IMR-90 (cell line): ENCODE data around the gene LIMS1.

Source experiments
- CEBPB ChIP-seq: IDR thresholded peaks from 2 replicates; pipeline ENCODE4 v1.6.1; 2012; ENCODE audit warnings: low read depth, low read length, improper control_type of control experiment
- CTCF ChIP-seq: conservative IDR thresholded peaks from 2 replicates; pipeline ENCODE4 v1.5.1; 2012; ENCODE audit warnings: mild to moderate bottlenecking, low read depth, low read length, improper control_type of control experiment
- ELK1 ChIP-seq: fragments of 150-350 bp; IDR thresholded peaks from 2 replicates; pipeline ENCODE4 v1.6.1; 2016; ENCODE audit warnings: low read depth, mild to moderate bottlenecking, low read length, moderate library complexity, borderline replicate concordance
- POLR2A ChIP-seq: IDR thresholded peaks from 2 replicates; pipeline ENCODE4 v1.6.1; 2012; ENCODE audit warnings: mild to moderate bottlenecking, low read depth, low read length
- RAD21 ChIP-seq: IDR thresholded peaks from 2 replicates; pipeline ENCODE4 v1.6.1; 2012; ENCODE audit warnings: low read length, improper control_type of control experiment
- RCOR1 ChIP-seq: IDR thresholded peaks from 2 replicates; pipeline ENCODE4 v1.6.1; 2012; ENCODE audit warnings: mild to moderate bottlenecking, low read length, improper control_type of control experiment; ENCODE audit not compliant: insufficient replicate concordance
- USF2 ChIP-seq: fragments of 150-350 bp; IDR thresholded peaks from 2 replicates; pipeline ENCODE4 v1.6.1; 2017; ENCODE audit warnings: mild to moderate bottlenecking, antibody characterized with exemption, low read length, low read depth

GRCh38 chr2:108492364-108492763 is 41.9 kb upstream of the LIMS1 start:
- TF ChIP-seq CEBPB = peak; percentile 94
- no peak for TF ChIP-seq CTCF
- TF ChIP-seq USF2 = no peak
- TF ChIP-seq POLR2A = no peak
- peak; percentile 38; the same call in 1 of the 2 replicates for TF ChIP-seq RAD21
- TF ChIP-seq RCOR1 = no peak
- TF ChIP-seq ELK1 = no peak
